Measurements from ENCODE around the gene TSPAN18.

DNA sequence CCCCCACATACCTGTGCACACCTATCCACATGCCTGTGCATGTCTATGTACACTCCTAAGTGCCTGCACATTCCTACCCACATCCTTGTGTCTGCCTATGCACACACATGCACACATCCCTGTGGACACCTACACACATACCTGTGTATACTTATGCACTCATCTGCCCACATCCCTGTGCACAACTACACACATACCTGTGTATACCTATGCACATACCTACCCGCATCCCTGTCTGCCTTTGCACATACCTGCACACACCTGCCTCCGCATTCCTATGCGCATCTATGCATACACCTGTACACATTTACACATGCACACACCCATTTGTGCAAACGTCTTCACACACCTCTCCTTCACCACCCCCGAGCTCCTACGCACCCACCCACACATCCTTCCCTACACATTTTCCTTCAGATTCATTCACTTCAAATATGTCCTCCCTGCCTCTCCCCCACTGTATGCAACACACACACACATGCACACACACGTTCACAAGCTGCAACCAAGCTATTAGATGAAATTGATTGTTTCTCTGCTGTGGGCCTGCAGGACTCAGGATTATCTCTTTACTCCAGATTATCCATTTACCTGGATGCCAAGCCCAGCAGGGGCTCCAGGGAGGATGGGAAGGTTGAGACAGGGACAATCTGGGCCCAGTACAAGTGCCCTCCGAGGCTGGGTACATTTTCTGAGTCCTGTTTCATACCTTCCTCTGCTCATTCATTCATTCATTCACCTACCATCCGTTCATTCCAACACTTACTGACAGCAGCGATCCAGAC, 53.2 kb downstream of the TSPAN18 start:
- TF ChIP-seq CTCF (conservative IDR thresholded peaks at IDR 0.05; ENCODE audit: low read depth, low read length) (no peak), MAFK (IDR thresholded peaks at IDR 0.05; ENCODE audit: low read depth, low read length) (no peak), USF2 (IDR thresholded peaks at IDR 0.05; ENCODE audit: low read depth, low read length) (no peak), RAD21 (IDR thresholded peaks at IDR 0.05; ENCODE audit: low read length) (no peak), POLR2A (IDR thresholded peaks at IDR 0.05; ENCODE audit: low read depth, low read length) (no peak)

Data from IMR-90 (cell line).